Measurements from ENCODE around the gene LRRK1.

DNA sequence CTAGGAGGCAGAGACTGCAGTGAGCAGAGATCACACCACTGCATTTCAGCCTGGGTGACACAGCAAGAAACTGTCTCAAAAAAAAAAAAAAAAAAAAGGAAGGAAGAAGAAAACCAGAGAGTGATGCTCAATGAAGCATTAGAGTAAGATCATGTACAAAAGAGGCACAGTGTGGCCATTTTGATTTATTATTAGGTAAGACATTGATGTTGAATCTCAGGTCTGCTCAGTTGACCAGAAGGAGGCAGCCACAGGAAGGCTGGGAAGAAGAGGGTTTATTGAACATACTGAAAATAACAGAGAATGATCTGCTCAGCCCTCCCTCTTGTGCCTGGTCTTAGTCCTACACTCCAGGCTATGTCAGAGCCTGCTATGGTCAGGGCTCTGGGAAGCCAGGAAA, 15.6 kb downstream of the LRRK1 start:
- TF ChIP-seq, protein P1, sequence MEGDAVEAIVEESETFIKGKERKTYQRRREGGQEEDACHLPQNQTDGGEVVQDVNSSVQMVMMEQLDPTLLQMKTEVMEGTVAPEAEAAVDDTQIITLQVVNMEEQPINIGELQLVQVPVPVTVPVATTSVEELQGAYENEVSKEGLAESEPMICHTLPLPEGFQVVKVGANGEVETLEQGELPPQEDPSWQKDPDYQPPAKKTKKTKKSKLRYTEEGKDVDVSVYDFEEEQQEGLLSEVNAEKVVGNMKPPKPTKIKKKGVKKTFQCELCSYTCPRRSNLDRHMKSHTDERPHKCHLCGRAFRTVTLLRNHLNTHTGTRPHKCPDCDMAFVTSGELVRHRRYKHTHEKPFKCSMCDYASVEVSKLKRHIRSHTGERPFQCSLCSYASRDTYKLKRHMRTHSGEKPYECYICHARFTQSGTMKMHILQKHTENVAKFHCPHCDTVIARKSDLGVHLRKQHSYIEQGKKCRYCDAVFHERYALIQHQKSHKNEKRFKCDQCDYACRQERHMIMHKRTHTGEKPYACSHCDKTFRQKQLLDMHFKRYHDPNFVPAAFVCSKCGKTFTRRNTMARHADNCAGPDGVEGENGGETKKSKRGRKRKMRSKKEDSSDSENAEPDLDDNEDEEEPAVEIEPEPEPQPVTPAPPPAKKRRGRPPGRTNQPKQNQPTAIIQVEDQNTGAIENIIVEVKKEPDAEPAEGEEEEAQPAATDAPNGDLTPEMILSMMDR (IDR thresholded peaks at IDR 0.05): peak; percentile 19; the same call in 1 of the 2 replicates
- TF ChIP-seq ELF1 (IDR thresholded peaks at IDR 0.05): no peak
- TF ChIP-seq RFX5 (IDR thresholded peaks at IDR 0.05; ENCODE audit: low read length): no peak
- TF ChIP-seq RAD21 (IDR thresholded peaks at IDR 0.05; ENCODE audit: low read length): 0 out of 2 replicates have a peak, but pooled peaks have one; percentile 6
- TF ChIP-seq REST (IDR thresholded peaks at IDR 0.05; ENCODE audit: low read depth, low read length): no peak
- no peak for TF ChIP-seq NRF1 (IDR thresholded peaks at IDR 0.05; ENCODE audit: low read depth, low read length)
- no peak for TF ChIP-seq MXI1 (IDR thresholded peaks at IDR 0.05; ENCODE audit: low read depth, low read length)
- TF ChIP-seq TCF12 (IDR thresholded peaks at IDR 0.05): no peak
- no peak for TF ChIP-seq ZBTB33 (IDR thresholded peaks at IDR 0.05; ENCODE audit: borderline replicate concordance, low read depth)
